H1 (cell line): ENCODE measurements around the gene OR52I2. TPM values are rescaled to one million over a fixed set of nuclear protein-coding genes. Genes with fewer than 3 reads are reported as not detected.

ENCODE experiments used
- CTCF ChIA-PET: fragments of 300-600 bp; sonication (Branson Sonifier 250); formaldehyde crosslinking; loops from one replicate; lab custom pipeline; 2021; ENCODE audit not compliant: partially characterized antibody; lab: Charles Lee
- POLR2A ChIA-PET: fragments of 300-600 bp; sonication (Branson Sonifier 250); formaldehyde crosslinking; loops from one replicate; lab custom pipeline; 2021; ENCODE audit warnings: inconsistent platforms; ENCODE audit not compliant: partially characterized antibody; lab: Charles Lee
- DNase-seq, 2 experiments: peaks; one replicate each; pipeline versions ENCODE4 v3.0.0 to v3.0.0-alpha.2; 2010 to 2022; ENCODE audit warnings: low spot score in 2 of 2, low read depth in 1 of 2, mixed read lengths in 1 of 2
- FAIRE-seq: peaks from 2 replicates; lab custom pipeline; 2011; peaks lifted over from hg19 to GRCh38; lab: Jason Lieb, UNC
- H2AFZ ChIP-seq: 2 replicates; pipeline ENCODE4 v1.8.1; 2012; ENCODE audit warnings: low read length, inconsistent platforms
- H2AK5ac ChIP-seq: 2 replicates; pipeline ENCODE4 v1.6.1; 2013; ENCODE audit warnings: low read depth, low read length
- H2BK120ac ChIP-seq: replicated peaks from 2 replicates; pipeline ENCODE3; 2013; ENCODE audit warnings: low read depth, low read length, inconsistent platforms
- H2BK12ac ChIP-seq: 2 replicates; pipeline ENCODE4 v1.6.1; 2013; ENCODE audit warnings: low read depth, low read length
- H2BK15ac ChIP-seq: 2 replicates; pipeline ENCODE4 v1.6.1; 2013; ENCODE audit warnings: low read length
- H2BK20ac ChIP-seq: 2 replicates; pipeline ENCODE4 v1.6.1; 2013; ENCODE audit warnings: low read length
- H2BK5ac ChIP-seq: 2 replicates; pipeline ENCODE4 v1.6.1; 2013; ENCODE audit warnings: low read depth, low read length
- H3K14ac ChIP-seq: 2 replicates; pipeline ENCODE4 v1.6.1; 2013; ENCODE audit warnings: inconsistent platforms; ENCODE audit not compliant: insufficient read length
- H3K18ac ChIP-seq: 2 replicates; pipeline ENCODE4 v1.6.1; 2013; ENCODE audit warnings: low read length; ENCODE audit errors: extremely low read depth
- H3K23ac ChIP-seq: 2 replicates; pipeline ENCODE4 v1.6.1; 2013; ENCODE audit warnings: inconsistent platforms; ENCODE audit not compliant: insufficient read length
- H3K23me2 ChIP-seq: 2 replicates; pipeline ENCODE4 v1.6.1; 2013; ENCODE audit warnings: low read depth, low read length
- H3K27ac ChIP-seq: 2 replicates; pipeline ENCODE4 v1.6.1; 2011; ENCODE audit warnings: low read depth, low read length, inconsistent platforms
- H3K27me3 ChIP-seq, 4 experiments: replicated peaks in 1 of 4; 1 replicate in 1 of 4; 2 replicates in 3 of 4; pipeline versions ENCODE4 v1.6.1 to v1.8.1; 2011 to 2013; ENCODE audit warnings: low read length in 3 of 4, mild to moderate bottlenecking in 3 of 4, inconsistent platforms in 2 of 4, mixed read lengths in 2 of 4, moderate library complexity in 1 of 4; ENCODE audit not compliant: control insufficient read depth in 3 of 4, insufficient read depth in 3 of 4; ENCODE audit errors: extremely low read depth in 1 of 4
- H3K36me3 ChIP-seq, 4 experiments: 2 replicates each; pipeline versions ENCODE4 v1.6.1 to v1.8.1; 2011 to 2013; ENCODE audit warnings: mild to moderate bottlenecking in 4 of 4, low read length in 3 of 4, moderate library complexity in 2 of 4, control low read depth in 1 of 4, inconsistent platforms in 1 of 4; ENCODE audit not compliant: insufficient read depth in 4 of 4, control insufficient read depth in 2 of 4
- H3K4ac ChIP-seq: replicated peaks from 2 replicates; pipeline ENCODE3; 2013; ENCODE audit warnings: low read length, low read depth, mixed read lengths, inconsistent platforms; ENCODE audit not compliant: insufficient read length
- H3K4me1 ChIP-seq, 4 experiments: replicated peaks in 1 of 4; 1 replicate in 1 of 4; 2 replicates in 3 of 4; pipeline versions ENCODE4 v1.6.1 to v1.8.1; 2011 to 2013; ENCODE audit warnings: low read length in 3 of 4, inconsistent platforms in 2 of 4, mixed read lengths in 1 of 4; ENCODE audit not compliant: insufficient read depth in 4 of 4, control insufficient read depth in 3 of 4
- H3K4me2 ChIP-seq, 2 experiments: 2 replicates each; pipeline versions ENCODE4 v1.6.1 to v1.8.1; 2011 to 2013; ENCODE audit warnings: low read depth in 2 of 2, low read length in 2 of 2, control low read depth in 1 of 2, inconsistent platforms in 1 of 2, mild to moderate bottlenecking in 1 of 2; ENCODE audit not compliant: insufficient read depth in 1 of 2
- H3K4me3 ChIP-seq, 4 experiments: fragments of 200-600, 300-600 bp in 1 of 4; sonication (generic), shearing (Covaris generic), sonication (Bioruptor Twin) in 1 of 4; 2 replicates each; pipeline versions ENCODE4 v1.5.1 to v1.8.1; 2011 to 2016; ENCODE audit warnings: low read length in 4 of 4, low read depth in 3 of 4, control low read depth in 2 of 4, inconsistent platforms in 2 of 4, mild to moderate bottlenecking in 2 of 4, mixed read lengths in 1 of 4, moderate library complexity in 1 of 4; ENCODE audit not compliant: insufficient read depth in 2 of 4; ENCODE audit errors: extremely low read depth in 1 of 4
- H3K56ac ChIP-seq: replicated peaks from 2 replicates; pipeline ENCODE3; 2013; ENCODE audit warnings: low read depth, mild to moderate bottlenecking, mixed read lengths, low read length, inconsistent platforms; ENCODE audit not compliant: insufficient read length
- H3K79me1 ChIP-seq: 2 replicates; pipeline ENCODE4 v1.6.1; 2013; ENCODE audit warnings: low read depth, low read length, control low read depth
- H3K79me2 ChIP-seq, 2 experiments: 2 replicates each; pipeline versions ENCODE4 v1.6.1 to v1.8.1; 2012 to 2013; ENCODE audit warnings: low read length in 2 of 2, mild to moderate bottlenecking in 2 of 2, inconsistent platforms in 1 of 2; ENCODE audit not compliant: insufficient read depth in 2 of 2, control insufficient read depth in 1 of 2
- H3K9ac ChIP-seq, 4 experiments: replicated peaks in 1 of 4; 1 replicate in 1 of 4; 2 replicates in 3 of 4; pipeline versions ENCODE4 v1.6.1 to v1.8.1; 2011 to 2013; ENCODE audit warnings: low read depth in 3 of 4, low read length in 3 of 4, control low read depth in 2 of 4, mild to moderate bottlenecking in 2 of 4, moderate library complexity in 2 of 4, inconsistent platforms in 1 of 4; ENCODE audit errors: extremely low read depth in 1 of 4
- H3K9me3 ChIP-seq, 2 experiments: 2 replicates each; pipeline versions ENCODE4 v1.6.1 to v1.8.1; 2012 to 2013; ENCODE audit warnings: mild to moderate bottlenecking in 2 of 2, moderate library complexity in 2 of 2, control low read depth in 1 of 2, inconsistent platforms in 1 of 2, low read depth in 1 of 2, low read length in 1 of 2, mixed read lengths in 1 of 2; ENCODE audit not compliant: insufficient read depth in 2 of 2
- H4K20me1 ChIP-seq, 2 experiments: replicated peaks in 1 of 2; 2 replicates each; pipeline versions ENCODE3 to v1.8.1; 2011 to 2013; ENCODE audit warnings: inconsistent platforms in 2 of 2, low read length in 2 of 2, mild to moderate bottlenecking in 1 of 2; ENCODE audit not compliant: insufficient read depth in 2 of 2, control insufficient read depth in 1 of 2
- H4K5ac ChIP-seq: 2 replicates; pipeline ENCODE4 v1.6.1; 2013; ENCODE audit warnings: low read length, low read depth, mixed read lengths, inconsistent platforms; ENCODE audit not compliant: insufficient read length
- H4K8ac ChIP-seq: 2 replicates; pipeline ENCODE4 v1.8.0; 2013; ENCODE audit warnings: mild to moderate bottlenecking, moderate library complexity, low read length, inconsistent platforms; ENCODE audit not compliant: insufficient read depth; ENCODE audit errors: extremely low read depth
- H4K91ac ChIP-seq: replicated peaks from 2 replicates; pipeline ENCODE3; 2013; ENCODE audit warnings: low read length, mixed read lengths, inconsistent platforms; ENCODE audit not compliant: insufficient read length
- BRCA1 ChIP-seq: IDR thresholded peaks from 2 replicates; pipeline ENCODE4 v1.6.1; 2012; ENCODE audit warnings: low read depth, low read length, improper control_type of control experiment
- CBX8 ChIP-seq: fragments of 300-800, 300-1000 bp; sonication (generic); IDR thresholded peaks from 2 replicates; pipeline ENCODE4 v1.7.1; 2016; ENCODE audit warnings: low read depth, low read length, borderline replicate concordance
- EP300 ChIP-seq, 2 experiments: IDR thresholded peaks; 1 replicate in 1 of 2; 2 replicates in 1 of 2; pipeline ENCODE4 v1.6.1; 2011 to 2012; ENCODE audit warnings: low read depth in 2 of 2, low read length in 2 of 2, mild to moderate bottlenecking in 2 of 2, borderline replicate concordance in 1 of 2, inconsistent platforms in 1 of 2, moderate library complexity in 1 of 2
- EZH2 ChIP-seq: fragments of 200-600 bp; sonication (generic); IDR thresholded peaks from 2 replicates; pipeline ENCODE4 v1.7.1; 2012; ENCODE audit warnings: low read depth, mild to moderate bottlenecking, moderate library complexity, low read length, inconsistent platforms; ENCODE audit not compliant: severe bottlenecking
- MAFK ChIP-seq: IDR thresholded peaks from 2 replicates; pipeline ENCODE4 v1.6.1; 2012; ENCODE audit warnings: low read depth, mild to moderate bottlenecking, improper control_type of control experiment, low read length
- WGBS, 2 experiments: shearing (Covaris generic) in 1 of 2; methylation state at CpG; one replicate each; pipeline versions ENCODE4 v1.1.6 to v1.1.7; 2013 to 2015; ENCODE audit warnings: low lambda C conversion rate in 2 of 2, mixed read lengths in 2 of 2, inconsistent platforms in 1 of 2, low coverage in 1 of 2, missing lambda C conversion rate in 1 of 2; ENCODE audit not compliant: insufficient replicate concordance in 2 of 2, insufficient coverage in 1 of 2, insufficient read length in 1 of 2; ENCODE audit errors: extremely low coverage in 1 of 2, missing lambda C conversion rate in 1 of 2; 5-methylcytosine and 5-hydroxymethylcytosine counted together
- polyA plus RNA-seq, 7 experiments: library from polyadenylated mRNA; depleted of rRNA in 3 of 7; stranded (reverse) in 5 of 7; unstranded in 2 of 7; fragments of >200 nt in 5 of 7; fragments of 200-250 nt in 2 of 7; gene quantifications; 1 replicate in 5 of 7; 2 replicates in 1 of 7; 4 replicates in 1 of 7; pipeline versions ENCODE4 v1.2.1 to v1.2.3, GENCODE V29; 2011 to 2013; ENCODE audit warnings: missing spikeins in 2 of 7, mixed read lengths in 2 of 7
- total RNA-seq: library from RNA; stranded (reverse); fragmentation: NEBNext Ultra II Directional; extraction: Animal tissue kit (Norgen Biotek cat#: 25700); gene quantifications from 2 replicates; pipeline ENCODE4 v1.2.1, GENCODE V29; 2021

Gene OR52I2
- total and polyA plus RNA-seq, 2 of the 8 experiments (the other 6 are each of a cell fraction or from before 2014, with no cell fraction given) = not detected

- Histone ChIP-seq H4K5ac (no peak overlapping the region), H2BK12ac (no peak overlapping the region), H2BK120ac (no peak overlapping the region), H3K56ac (no peak overlapping the region), H2AK5ac (no peak overlapping the region), H2BK5ac (no peak overlapping the region), H3K23me2 (no peaks in the 10 kb centered on the region), H4K20me1 (no peaks in the 10 kb centered on the region), H3K9me3 (no peaks in the 10 kb centered on the region; a peak in 1 of 4 replicates), H3K27ac (no peak overlapping the region), H3K4me1 (no peaks in the 10 kb centered on the region), H3K4me3 (no peak overlapping the region), H4K8ac (no peak overlapping the region), H3K4ac (no peak overlapping the region), H4K91ac (no peak overlapping the region), H2BK15ac (no peak overlapping the region), H3K4me2 (no peak overlapping the region), H3K14ac (no peak overlapping the region), H3K27me3 (peaks cover 0 to 7% (median 4%) of the 10 kb centered on the region in 4 experiments; a peak in 5 of 7 replicates), H2BK20ac (no peak overlapping the region), H3K18ac (no peak overlapping the region), H3K79me1 (no peaks in the 10 kb centered on the region), H3K36me3 (no peaks in the 10 kb centered on the region), H3K23ac (no peak overlapping the region), H2AFZ (no peak overlapping the region), H3K79me2 (no peaks in the 10 kb centered on the region), H3K9ac (no peak overlapping the region)
- DNase-seq = no peak
- POLR2A ChIA-PET = no interaction called here
- 89% methylated on average over 6 of the region's 6 CpGs; no CpG with 5 or more reads in 1 of the 2 experiments for WGBS, 2 experiments
- FAIRE-seq = no peak
- CTCF ChIA-PET = interaction anchor here (1.3 to 5.2 kb wide), 3 partner anchors 14 to 186 kb away, joined by 3 to 83 read pairs (median 58); no protein-coding TSS in a partner anchor
- no peak for TF ChIP-seq EZH2
- TF ChIP-seq CBX8 = no peak
- TF ChIP-seq EP300 (IDR thresholded peaks at IDR 0.05; ENCODE audit: borderline replicate concordance in 1 of 2, low read depth in 2 of 2, low read length in 2 of 2) = no peak
- TF ChIP-seq BRCA1 = no peak
- no peak for TF ChIP-seq MAFK
Measured at GRCh38 chr11:4639931-4640330, 58.4 kb downstream of the OR52I2 start.
